Stimulated activated CD8-positive, alpha-beta memory T cell treated with anti-CD3 and anti-CD28 coated beads, Interleukin-2, amount 100 ng/mL, for 48 hours (primary cell): ENCODE results near the gene OR2A5.
"Not testable (repeated sequence)": the region's sequence is repeated elsewhere in the genome, so short reads cannot be mapped to it uniquely, and the experiment has no call there.

ENCODE experiments used
- DNase-seq, 2 donors: peaks; one replicate each; pipeline ENCODE4 v3.0.0-alpha.2; 2020; ENCODE audit warnings: low read depth in 2 of 2

OR2A5 gene

DNA sequence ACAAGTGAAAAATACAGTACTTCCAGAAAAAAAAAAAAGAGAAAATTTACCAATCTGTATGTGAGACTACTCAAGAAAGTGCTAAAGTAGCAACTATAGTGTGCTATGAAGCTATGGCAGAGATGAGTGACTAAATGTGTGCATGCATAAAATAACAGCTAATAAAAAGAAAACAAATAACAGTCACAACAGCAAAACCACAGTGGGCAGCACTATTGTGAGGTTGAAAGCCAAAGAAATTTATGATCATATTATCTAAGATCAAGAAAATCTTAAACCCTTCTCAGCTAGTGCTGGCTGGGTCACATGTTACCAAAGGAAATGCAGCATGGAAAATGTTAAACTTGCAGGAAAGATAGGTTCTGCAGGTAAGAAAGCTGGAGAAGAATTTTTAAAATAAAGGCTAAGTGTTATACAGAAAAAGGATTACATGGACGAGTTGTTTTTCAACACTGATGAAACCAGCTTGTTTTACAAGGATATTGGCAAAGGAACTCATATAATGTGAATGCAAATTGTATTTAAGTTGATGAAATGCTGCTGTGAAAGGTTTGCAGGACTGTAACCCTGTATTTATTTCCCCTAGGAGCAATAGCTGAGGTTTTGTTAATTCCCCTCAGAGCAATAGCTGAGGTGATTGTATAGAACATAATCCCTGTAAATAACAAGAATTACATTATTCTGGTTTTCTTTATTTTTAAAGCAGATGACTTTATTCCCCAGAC, 15.6 kb upstream of the OR2A5 start:
- DNase-seq: no peak

- DNase-seq: no peak
Observed at GRCh38 chr7:144035385-144035784, 13.4 kb upstream of the OR2A5 start.

- DNase-seq: no peak
Observed at GRCh38 chr7:144036302-144036885, 12.4 kb upstream of the OR2A5 start.

DNA sequence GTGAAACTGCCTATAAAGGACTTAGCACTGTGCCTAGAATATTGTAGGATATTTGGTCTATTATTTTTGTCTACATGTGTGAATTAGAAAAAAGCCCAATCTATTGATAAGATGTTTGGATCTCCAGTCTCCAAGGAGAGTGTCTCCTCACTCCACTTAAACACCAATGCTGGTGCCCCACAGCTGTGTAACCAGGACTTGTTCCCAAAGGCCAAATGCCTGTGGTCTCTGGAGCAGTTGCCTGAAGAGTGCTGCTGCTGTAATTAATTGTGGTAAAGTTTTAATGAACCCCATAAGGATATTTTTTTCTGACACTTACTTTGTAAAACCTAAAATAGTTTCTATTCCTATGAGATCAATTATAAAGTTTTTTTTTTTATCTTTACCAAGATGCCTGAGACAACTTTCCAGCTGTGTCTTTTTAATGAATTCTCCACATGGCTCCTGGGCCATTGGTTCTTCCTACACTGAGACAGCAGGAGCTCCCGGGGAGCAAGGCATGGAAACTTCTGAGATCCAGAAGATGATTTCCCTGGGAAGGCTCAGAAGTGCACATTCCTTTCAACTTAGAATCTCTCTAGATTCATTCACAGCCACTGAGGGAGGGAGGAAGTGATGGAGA, 11.2 kb upstream of the OR2A5 start:
- no peak for DNase-seq

- no peak for DNase-seq
Observed at GRCh38 chr7:144038887-144039286, 9.9 kb upstream of the OR2A5 start.

DNA sequence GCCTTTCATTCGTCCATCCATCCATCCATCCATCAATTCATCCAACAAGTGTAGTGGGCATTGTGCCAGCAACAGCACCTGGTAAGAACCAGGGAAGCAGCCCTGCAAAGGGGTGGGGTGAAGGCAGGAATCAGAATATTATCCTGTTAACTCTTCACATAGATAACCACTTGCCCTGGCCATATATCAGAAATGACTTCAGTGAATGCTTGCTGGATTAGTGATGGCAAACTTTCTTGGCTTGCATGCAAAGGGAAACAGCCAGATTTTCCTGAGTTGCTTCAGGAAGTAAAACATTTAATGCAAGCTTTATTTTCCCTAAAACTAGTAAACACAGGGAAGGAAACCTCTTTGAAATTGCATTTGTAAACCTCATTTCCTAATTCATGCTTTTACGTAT, 743 bp downstream of the OR2A5 start:
- no peak for DNase-seq

DNA sequence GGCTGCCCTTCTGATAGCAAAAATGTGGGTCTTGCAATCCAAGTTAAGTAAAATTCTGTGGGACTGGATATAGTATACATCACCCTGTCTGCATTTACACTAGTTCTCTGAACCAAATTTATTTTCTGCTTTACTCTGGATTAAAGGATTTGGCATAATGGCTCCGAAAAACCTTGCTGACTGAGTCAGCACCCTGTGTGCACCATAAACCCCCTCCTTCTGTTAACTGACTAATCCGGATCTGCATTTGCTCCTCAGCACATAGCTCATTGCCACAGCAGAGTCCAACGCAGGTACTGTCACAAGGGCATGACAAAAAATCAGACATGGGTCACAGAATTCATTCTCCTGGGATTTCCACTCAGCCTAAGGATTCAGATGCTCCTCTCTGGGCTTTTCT, 1.3 kb downstream of the OR2A5 start:
- no peak for DNase-seq

- DNase-seq: not testable (repeated sequence)
Observed at GRCh38 chr7:144050884-144051283, 2.1 kb downstream of the OR2A5 start.

DNA sequence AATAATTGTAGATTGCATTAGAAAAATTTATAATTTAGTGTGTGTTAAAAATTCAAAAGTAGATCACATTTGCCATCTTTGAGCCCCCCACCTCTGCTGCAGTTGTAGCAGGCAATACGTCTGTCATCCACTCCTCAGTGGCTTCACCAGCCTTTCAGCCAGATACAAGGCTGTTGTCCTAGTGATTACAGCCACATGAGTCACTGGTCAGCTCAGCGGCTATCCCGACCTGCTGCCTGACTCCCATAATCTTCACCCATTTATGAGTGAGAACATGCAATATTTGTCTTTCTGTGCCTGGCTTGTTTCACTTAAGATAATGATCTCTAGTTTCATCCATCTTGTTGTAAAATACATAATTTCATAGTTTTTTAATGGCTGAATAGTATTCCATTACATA, 9.2 kb downstream of the OR2A5 start:
- no peak for DNase-seq

- DNase-seq: no peak
Observed at GRCh38 chr7:144063710-144064109, 15.0 kb downstream of the OR2A5 start.

GRCh38 chr7:144069511-144069910, 20.8 kb downstream of the OR2A5 start, which contains the start of gene OR2A25:
Gene OR2A25 (plus strand): TSS chr7:144069811. CDS start chr7:144074220, 4,409 bp downstream.
- DNase-seq: no peak

- no peak for DNase-seq
Observed at GRCh38 chr7:144069953-144070352, 21.2 kb downstream of the OR2A5 start.

- DNase-seq: no peak
Observed at GRCh38 chr7:144074374-144074773, 25.6 kb downstream of the OR2A5 start.

DNA sequence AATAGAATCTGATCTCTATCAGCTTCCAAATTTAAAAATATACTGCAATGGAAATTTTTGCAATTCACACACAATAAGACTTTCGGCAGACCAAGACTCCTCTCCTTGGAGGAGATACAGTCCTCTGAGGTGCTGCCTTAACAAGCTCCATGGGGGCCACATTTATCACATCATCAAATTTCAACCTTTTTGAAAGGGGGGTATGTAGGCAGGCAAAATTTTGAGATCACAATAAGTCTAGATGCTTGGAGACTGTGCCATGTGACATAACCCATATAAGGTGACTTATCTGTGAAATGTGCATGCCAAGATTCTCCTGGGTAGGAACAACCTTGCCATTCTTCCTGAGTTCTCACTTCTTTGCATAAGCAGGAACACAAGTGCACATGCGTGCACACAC, 37.2 kb downstream of the OR2A5 start, which contains the start of gene OR2A12:
OR2A12 (plus strand) TSS at position 301 of the 400 bp plus-strand sequence. CDS start 8,830 bp downstream, outside the sequence.
- DNase-seq: no peak

- no peak for DNase-seq
Observed at GRCh38 chr7:144086730-144087129, 38.0 kb downstream of the OR2A5 start.

- DNase-seq: no peak
Observed at GRCh38 chr7:144087230-144087629, 38.5 kb downstream of the OR2A5 start.

DNA sequence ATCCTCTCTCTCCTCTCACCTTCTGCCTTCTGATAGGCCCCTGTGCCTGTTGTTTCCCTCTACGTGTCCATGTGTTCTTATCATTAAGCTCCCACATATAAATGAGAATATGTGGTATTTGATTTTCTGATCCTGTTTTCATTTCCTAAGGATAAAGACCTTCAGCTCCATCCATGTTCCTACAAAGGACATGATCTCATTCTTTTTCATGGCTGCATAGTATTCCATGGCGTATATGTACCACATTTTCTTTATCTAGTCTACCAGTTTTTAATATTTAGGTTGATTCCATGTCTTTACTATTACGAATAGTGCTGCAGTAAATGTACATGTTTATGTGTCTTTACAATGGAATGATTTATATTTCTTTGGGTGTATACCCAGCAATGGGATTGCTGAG, 41.9 kb downstream of the OR2A5 start:
- DNase-seq: no peak

DNA sequence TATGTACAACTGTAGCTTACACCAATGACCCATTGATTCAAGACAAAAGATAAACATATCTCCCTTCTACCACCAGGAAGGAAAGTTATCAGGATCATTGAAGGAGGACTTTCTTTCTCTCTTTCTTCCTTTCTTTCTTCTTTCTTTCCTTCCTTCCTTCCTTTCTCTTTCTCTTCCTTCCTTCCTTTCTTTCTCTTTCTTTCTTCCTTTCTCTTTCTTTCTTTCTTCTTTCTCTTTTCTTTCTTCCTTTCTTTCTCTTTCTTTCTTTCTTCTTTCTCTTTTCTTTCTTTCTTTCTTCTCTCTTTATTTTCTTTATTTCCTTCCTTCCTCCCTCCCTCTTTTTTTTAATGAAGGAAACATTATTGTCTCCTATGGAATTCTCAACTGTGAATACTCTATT, 50.0 kb downstream of the OR2A5 start:
- no peak for DNase-seq

GRCh38 chr7:144100607-144101006, 51.9 kb downstream of the OR2A5 start:
- no peak for DNase-seq

DNA sequence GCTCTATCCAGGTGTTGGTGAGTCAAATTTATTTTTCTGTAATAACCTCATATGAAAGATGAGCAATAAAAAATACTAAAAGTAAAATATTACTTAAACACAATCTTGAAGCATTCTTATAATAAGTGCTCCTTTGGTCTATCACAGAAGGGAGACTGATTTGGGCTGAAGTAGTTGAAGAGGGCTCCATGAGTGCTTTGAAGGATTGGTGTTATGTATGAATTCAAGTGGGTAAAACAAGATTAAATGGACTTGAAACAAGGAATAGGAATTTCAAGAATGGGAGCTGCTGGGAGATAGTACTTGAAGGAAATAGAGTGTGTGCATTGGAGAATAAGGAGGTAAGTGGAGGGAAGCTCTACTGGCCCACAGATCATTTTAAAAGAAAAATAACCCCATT, 53.3 kb downstream of the OR2A5 start:
- DNase-seq: no peak

GRCh38 chr7:144105211-144105610, 56.5 kb downstream of the OR2A5 start:
- DNase-seq: no peak
